ENCODE data around the gene MYBPHL.
"Not testable (repeated sequence)": the region's sequence is repeated elsewhere in the genome, so short reads cannot be mapped to it uniquely, and the experiment has no call there.

Gene MYBPHL

GRCh38 chr1:109307274-109308021 lies 637 bp upstream of the MYBPHL start (continued):
- 0 out of 2 replicates have a peak, but pooled peaks have one; percentile 14 for TF ChIP-seq PRDM10 (tag by site-specific recombination; IDR thresholded peaks at IDR 0.05)
- TF ChIP-seq ZNF23 (tag by site-specific recombination; IDR thresholded peaks at IDR 0.05; ENCODE audit: borderline replicate concordance), result no peak
- no peak for TF ChIP-seq MEIS1 (CRISPR knock-in tag; IDR thresholded peaks at IDR 0.05; ENCODE audit: borderline replicate concordance)
- TF ChIP-seq ZEB2 (tag by site-specific recombination; IDR thresholded peaks at IDR 0.05), result no peak
- TF ChIP-seq ZNF580 (tag by site-specific recombination; IDR thresholded peaks at IDR 0.05), result no peak

GRCh38 chr1:109305991-109306390 lies 820 bp downstream of the MYBPHL start:
- POLR2A ChIA-PET, result not testable (repeated sequence)
- CTCF ChIA-PET, result interaction anchor here (0.7 kb wide), 1 partner anchor 180 kb away, joined by 3 read pairs; no protein-coding TSS in a partner anchor

GRCh38 chr1:109304226-109304920 lies 2.4 kb downstream of the MYBPHL start:
- ChIA-PET POLR2A (no interaction called here), CTCF (interaction anchor here (1.0 kb wide), 1 partner anchor 41 kb away, joined by 3 read pairs; no protein-coding TSS in a partner anchor)
- Histone ChIP-seq H3K27ac (ENCODE audit: extremely low read depth, low read depth, low read length) (no peak overlapping the region), H3K9me3 (ENCODE audit: control insufficient read depth, insufficient read depth, low read depth, low read length) (no peaks in the 10 kb centered on the region), H3K36me3 (ENCODE audit: control insufficient read depth in 2 of 2, insufficient read depth in 1 of 2, low read length in 2 of 2) (no peaks in the 10 kb centered on the region), H3K4me1 (ENCODE audit: control insufficient read depth, insufficient read depth, low read length) (0 out of 2 replicates have a peak, but pooled peaks cover 2% of the 10 kb centered on the region), H3K4me3 (ENCODE audit: low read depth, low read length) (no peak overlapping the region)
- TF ChIP-seq ZBTB48 (tag by site-specific recombination; IDR thresholded peaks at IDR 0.05), result no peak
- no peak for TF ChIP-seq ZNF791 (tag by site-specific recombination; IDR thresholded peaks at IDR 0.05)
- TF ChIP-seq ZNF366 (tag by site-specific recombination; conservative IDR thresholded peaks at IDR 0.05), result 0 out of 2 replicates have a peak, but pooled peaks have one; percentile 28
- TF ChIP-seq PRDM1 (tag by site-specific recombination; IDR thresholded peaks at IDR 0.05), result no peak

More at GRCh38 chr1:109305991-109306390, 820 bp downstream of the MYBPHL start:
- not testable (repeated sequence) for H3K4me3 ChIP-seq (ENCODE audit: low read depth, low read length); H3K27ac ChIP-seq (ENCODE audit: extremely low read depth, low read depth, low read length); H3K4me1 ChIP-seq (ENCODE audit: control insufficient read depth, insufficient read depth, low read length); H3K36me3 ChIP-seq (ENCODE audit: control insufficient read depth in 2 of 2, insufficient read depth in 1 of 2, low read length in 2 of 2); H3K9me3 ChIP-seq (ENCODE audit: control insufficient read depth, insufficient read depth, low read depth, low read length)

- H3K36me3 ChIP-seq (ENCODE audit: control insufficient read depth in 2 of 2, insufficient read depth in 1 of 2, low read length in 2 of 2), result no peaks in the 10 kb centered on the region
- no peak overlapping the region for H3K4me3 ChIP-seq (ENCODE audit: low read depth, low read length)
- H3K27ac ChIP-seq (ENCODE audit: extremely low read depth, low read depth, low read length), result no peak overlapping the region
- CTCF ChIA-PET, result interaction anchor here (0.6 kb wide), 1 partner anchor 193 kb away, joined by 5 read pairs; no protein-coding TSS in a partner anchor
- H3K9me3 ChIP-seq (ENCODE audit: control insufficient read depth, insufficient read depth, low read depth, low read length), result no peaks in the 10 kb centered on the region
- POLR2A ChIA-PET, result no interaction called here
- no peak for TF ChIP-seq ZFP3 (tag by site-specific recombination; IDR thresholded peaks at IDR 0.05; ENCODE audit: low read depth)
- peak; percentile 93 for TF ChIP-seq ZSCAN4 (tag by site-specific recombination; IDR thresholded peaks at IDR 0.05)
- TF ChIP-seq ZNF350 (tag by site-specific recombination; IDR thresholded peaks at IDR 0.05), result no peak
- TF ChIP-seq ZNF843 (tag by site-specific recombination; IDR thresholded peaks at IDR 0.05), result no peak
- 0 out of 2 replicates have a peak, but pooled peaks have one; percentile 55 for TF ChIP-seq SALL2 (tag by site-specific recombination; IDR thresholded peaks at IDR 0.05; ENCODE audit: borderline replicate concordance)
- TF ChIP-seq WT1 (tag by site-specific recombination; IDR thresholded peaks at IDR 0.05), result no peak
- TF ChIP-seq ZNF214 (tag by site-specific recombination; IDR thresholded peaks at IDR 0.05; ENCODE audit: borderline replicate concordance), result no peak
- H3K4me1 ChIP-seq (ENCODE audit: control insufficient read depth, insufficient read depth, low read length), result no peaks in the 10 kb centered on the region
These were observed 4.9 kb downstream of the MYBPHL start for GRCh38 chr1:109301874-109302273.

Data from HEK293 (cell line).